GM15510 (cell line): ENCODE measurements around the gene PLXDC1.

Source experiments
- POLR2A ChIP-seq: IDR thresholded peaks from 3 replicates; pipeline ENCODE4 v1.6.1; 2011; ENCODE audit warnings: borderline replicate concordance; ENCODE audit not compliant: insufficient read length; ENCODE audit errors: extremely low read depth

Gene PLXDC1

DNA sequence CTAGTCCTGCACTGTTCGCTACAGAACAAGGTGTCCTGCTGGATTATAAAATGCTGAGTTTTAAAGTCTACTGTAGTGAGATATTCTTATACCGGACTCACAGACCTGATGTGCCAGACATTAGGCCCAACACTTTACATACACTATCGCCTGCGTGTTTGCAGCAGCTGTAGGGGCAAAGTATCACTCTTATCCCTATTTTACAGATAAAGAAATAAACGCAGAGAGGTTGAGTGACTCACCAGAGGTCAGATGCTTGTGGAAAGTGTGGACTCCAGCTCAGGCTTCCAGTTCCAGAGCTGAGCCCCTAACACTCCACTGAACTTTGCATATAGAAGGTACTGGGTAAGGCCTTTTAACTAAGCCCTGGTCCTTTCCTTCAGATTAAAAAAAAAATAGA, 47.4 kb downstream of the PLXDC1 start:
- no peak for TF ChIP-seq POLR2A

GRCh38 chr17:39101091-39101490, 50.3 kb downstream of the PLXDC1 start:
- TF ChIP-seq POLR2A, result no peak

DNA sequence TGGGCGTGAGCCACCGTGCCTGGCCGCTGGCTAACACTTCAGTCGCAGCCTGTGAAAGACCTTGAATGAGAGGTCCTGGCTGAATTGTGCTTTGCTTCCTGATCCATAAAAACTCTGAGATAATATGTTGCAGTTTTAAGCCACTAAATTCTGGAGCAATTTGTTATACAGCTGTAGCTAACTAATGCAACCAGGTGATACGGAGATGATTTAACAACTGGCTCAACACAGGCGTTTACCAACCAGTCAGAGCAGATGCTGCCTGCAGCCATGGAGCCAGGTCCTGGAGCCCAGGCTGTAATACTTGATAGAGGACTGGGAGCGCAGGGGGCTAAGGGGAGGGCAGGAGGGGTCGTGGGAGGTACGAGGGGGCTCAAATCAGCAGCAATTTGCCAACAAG, 50.9 kb downstream of the PLXDC1 start:
- no peak for TF ChIP-seq POLR2A

- no peak for TF ChIP-seq POLR2A
Measured at GRCh38 chr17:39099663-39100286, 51.7 kb downstream of the PLXDC1 start.

DNA sequence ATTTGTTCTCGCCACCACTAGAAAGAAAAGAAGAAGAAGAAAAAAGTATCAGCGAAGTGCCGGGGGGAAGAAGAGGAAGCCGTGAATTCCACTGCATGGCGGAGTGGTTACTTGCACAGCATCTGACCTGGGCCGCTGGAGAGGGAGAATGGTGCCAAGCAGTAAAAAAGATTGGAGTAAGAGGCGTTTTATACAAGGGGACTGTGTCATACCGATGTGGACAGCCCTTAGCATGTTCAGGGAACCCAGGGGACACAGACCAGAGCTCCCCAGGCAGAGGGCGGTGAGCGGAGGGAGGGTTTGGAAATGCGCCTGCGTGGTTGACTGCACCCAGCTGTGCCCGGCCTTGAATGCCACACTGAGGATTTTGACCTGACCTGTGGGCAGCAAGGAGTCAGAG, 52.8 kb downstream of the PLXDC1 start:
- TF ChIP-seq POLR2A, result no peak

DNA sequence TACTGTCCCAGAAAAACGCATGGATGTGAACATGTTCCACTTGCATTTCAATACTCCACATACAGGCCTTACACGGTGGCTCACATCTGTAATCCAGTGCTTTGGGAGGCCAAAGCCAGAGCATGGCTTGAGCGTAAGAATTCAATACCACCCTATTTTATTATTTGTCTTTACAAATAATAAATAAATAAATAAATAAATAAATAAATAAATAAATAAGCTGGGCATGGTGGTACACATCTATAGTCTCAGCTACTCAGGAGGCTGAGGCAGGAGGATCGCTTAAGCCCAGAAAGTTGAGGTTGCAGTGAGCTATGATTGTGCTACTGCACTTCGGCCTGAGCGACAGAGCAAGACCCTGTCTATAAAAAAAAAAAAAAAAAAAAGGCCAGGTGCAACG, 53.9 kb downstream of the PLXDC1 start:
- no peak for TF ChIP-seq POLR2A

DNA sequence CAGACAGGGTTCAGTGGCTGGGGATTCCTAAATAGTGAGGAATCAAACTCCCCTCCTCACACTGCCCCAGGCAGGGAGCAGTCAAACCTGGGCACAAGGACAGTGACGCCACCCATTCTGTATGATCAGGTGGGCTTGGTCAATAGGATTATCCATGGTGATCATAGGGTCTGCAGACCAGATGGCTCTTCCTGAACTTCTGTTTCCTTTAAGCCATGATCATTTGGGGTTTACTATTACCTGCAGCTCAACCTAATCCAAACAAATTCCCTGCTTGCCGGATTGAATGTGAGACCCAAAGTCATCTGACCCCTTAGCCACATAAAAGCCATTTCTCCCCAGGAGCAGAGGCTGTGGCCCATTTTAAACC, 54.3 kb downstream of the PLXDC1 start:
- TF ChIP-seq POLR2A, result no peak

DNA sequence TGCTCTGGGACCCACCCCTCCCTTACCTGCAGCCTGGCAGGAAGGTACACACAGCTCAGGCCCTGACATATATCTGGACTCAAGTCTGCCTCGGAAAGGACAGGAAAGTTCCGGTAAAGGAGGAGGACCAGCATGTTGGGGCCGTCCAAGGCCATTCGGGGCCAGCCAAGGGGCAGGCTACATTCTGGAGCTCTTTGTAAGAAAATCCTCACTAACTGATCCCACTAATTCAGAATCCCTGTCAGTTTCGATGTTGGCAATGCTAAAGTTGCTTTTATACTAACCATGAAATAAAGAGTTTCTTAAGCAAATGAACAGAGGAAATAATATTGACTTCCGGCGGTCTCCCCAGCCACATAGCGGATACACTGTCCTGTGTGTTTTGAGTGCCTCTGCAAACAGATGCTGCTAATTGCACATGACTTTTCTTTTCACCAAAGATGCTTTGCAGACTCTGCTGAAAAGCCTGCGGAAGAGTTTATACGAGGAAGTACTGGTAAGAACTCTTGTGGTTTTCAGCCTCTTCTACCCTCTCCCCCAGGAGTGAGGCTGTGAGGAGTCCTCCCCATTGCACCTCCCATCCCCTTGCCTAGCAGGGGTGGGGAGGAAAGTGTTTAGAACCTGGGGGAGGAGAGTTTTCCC, 54.8 kb downstream of the PLXDC1 start:
- TF ChIP-seq POLR2A, result no peak

DNA sequence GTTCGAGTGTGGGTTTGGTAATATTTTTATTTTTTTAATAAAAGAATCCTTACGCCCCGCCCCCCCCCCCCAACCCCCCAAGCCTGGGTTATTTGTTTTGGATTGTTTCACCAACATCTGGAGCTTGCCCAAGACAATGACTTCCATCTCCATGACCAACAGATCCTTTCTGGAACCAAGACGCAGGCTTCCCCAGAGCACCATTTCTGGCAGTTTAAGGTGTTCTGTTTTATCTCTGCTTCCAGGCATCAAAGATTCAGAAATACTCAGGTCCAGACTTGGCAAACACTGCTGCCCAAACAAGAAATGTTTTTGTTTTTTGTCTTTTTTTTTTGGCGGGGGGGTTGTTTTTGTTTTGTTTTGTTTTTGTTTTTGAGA, 56.1 kb downstream of the PLXDC1 start:
- TF ChIP-seq POLR2A, result no peak

DNA sequence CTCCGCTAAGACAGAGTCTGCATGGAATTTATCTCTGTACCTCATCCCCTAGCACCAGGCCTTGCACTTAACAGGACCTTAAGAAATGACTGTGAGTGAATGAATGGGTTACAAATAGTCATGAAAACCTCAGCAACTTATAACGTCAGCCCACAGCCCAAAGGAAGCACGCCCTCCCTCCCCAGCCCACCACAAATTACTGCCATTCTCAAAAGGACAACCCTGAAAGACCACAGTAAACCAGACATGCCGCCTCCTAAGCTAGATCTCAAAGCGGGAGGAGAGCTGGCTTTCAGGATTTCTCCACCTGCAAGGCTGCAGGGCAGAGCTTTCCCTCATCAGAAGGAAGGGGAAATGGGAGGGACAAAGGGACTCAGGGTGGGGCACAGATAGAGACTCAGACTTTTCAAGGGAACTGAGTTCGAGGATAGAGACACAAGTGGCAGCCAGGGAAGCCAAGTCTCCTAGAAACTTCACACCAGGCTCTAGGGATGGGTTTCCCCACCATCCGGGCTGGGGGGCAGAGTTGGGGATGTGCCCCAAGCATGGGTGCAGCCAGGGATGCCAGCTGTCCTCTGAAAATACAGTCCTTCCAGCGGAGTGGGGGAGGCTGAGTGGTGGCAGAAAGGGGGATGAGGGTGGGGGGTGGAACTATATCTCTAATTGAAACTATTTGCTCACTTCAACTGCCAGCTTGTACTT, 56.7 kb downstream of the PLXDC1 start:
- TF ChIP-seq POLR2A, result no peak

DNA sequence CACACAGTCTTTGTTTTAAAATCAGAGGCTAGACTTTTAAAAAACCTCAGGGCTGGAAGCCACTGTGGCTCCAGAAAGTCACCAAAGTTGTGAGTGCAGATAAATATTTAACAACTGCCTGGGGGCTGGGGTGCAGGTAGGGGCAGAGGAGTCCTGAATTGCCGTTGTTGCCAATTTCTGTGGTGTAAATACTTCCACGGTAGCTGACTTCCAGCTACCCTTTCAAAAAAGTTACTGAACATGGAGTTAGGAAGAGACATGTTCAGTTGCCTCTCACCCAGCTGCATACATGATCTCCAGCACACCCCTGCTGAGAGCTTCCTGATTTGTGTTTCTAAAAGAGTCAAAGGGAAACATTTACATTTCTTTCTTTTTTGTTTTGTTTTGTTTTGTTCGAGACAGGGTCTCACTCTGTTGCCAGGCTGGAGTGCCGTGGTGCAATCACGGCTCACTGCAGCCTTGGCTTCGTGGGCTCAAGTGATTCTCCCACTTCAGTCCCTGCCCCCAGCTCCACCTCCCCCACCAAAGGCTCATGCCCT, 58.7 kb downstream of the PLXDC1 start:
- TF ChIP-seq POLR2A, result no peak

DNA sequence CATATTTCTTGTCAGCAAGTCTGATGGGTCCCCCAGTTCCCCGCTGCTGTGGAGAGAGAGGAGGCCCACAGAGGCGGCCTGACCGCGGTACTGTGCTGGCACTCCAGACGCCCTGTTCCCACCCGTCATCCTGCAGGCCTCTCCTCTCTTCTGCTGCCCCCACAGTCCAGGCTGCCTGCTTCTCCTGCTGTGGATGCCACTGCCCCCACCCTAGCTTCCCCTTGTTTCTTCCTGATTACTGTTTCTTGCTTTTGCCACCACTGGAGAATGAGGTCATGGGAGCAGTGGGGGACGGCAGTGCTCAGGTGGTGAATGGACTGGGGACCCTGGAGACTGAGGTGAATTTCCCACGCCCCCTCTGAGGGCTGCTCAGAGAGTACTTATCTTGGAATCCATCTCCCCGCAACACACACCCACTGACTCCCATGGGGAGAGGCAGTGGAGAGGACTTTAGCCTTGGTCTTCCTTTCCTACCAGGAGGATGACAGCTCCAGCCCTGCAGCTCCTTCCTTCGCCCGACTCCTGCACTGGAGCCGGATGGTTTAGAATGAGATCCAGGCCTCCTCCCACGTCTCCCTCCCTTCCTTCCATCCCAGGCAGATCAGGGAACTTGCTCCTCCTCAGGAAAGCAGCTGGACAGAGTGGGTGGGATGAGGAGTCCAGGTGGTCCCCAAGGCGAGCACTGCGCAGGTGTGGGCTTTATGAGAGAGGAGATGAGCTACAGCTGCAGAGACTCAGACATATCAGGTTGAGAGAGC, 60.4 kb downstream of the PLXDC1 start:
- TF ChIP-seq POLR2A, result no peak

GRCh38 chr17:39090400-39090799, 61.0 kb downstream of the PLXDC1 start:
- TF ChIP-seq POLR2A, result no peak

DNA sequence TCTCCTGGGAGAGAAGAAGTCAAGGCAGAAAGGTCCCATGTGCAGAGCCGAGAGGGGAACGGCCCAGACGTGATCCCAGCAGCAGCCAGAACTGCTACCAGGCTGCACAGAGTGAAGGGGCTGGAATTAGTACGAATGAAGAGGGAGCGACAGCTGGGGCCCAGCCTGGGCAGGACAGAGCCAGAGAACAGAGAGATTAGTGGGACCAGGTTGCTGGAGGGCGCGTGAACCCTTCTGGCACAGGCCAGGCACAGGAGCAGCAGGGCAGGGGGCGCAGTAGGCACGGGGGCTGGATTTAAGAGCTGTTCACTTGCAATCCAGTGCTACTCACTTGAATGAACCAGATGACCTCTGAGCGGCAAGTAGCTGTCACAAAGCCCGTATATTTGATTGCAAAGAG, 66.9 kb downstream of the PLXDC1 start:
- no peak for TF ChIP-seq POLR2A

DNA sequence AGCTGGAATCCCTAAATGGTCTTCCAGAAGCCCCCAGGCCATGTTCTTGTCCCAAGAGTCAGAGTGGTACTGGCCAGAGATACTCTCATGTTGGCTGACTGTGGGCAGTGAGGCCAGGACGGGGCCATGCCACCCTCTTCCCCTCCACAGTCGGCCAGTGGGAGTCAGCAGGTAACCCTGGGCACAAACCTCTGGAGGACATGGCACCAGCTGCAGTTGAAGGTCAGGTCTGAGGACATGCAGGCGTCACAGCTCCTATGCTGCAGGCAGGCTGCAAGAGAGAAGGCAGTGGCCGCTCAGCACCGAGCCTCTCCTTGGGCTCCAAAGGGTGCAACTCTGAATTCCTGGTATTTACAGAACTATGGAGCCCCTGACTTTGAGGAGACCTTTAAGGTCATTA, 68.2 kb downstream of the PLXDC1 start:
- no peak for TF ChIP-seq POLR2A

DNA sequence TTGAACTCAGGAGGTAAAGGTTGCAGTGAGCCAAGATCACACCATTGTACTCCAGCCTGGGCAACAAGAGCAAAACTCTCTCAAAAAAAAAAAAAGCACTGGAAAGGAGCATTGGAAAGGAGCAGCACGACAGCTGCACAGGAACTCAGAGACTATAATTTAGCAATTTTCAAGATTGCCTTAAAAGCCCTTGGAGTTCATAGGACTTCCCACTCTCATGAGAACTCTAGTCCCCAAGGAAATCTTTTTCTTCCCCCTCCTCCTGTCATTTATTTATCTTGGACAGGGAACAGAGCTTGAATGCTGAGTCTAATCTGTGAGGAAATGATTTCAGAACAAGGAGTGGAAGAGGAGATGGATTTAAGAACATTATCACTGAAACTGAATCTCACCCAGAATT, 69.0 kb downstream of the PLXDC1 start:
- no peak for TF ChIP-seq POLR2A

- TF ChIP-seq POLR2A, result no peak
Measured at GRCh38 chr17:39081851-39082250, 69.6 kb downstream of the PLXDC1 start.
